Naive thymus-derived CD4-positive, alpha-beta T cell (primary cell): ENCODE data around the gene STEAP2. TPM values are rescaled to one million over a fixed set of nuclear protein-coding genes. Genes with fewer than 3 reads are reported as not detected.

Experiments used
- ATAC-seq: fragments of 150-1000 bp; cut with Tn5 transposase; 2 replicates; pipeline ENCODE4 v1.10.0; 2021; ENCODE audit warnings: mild to moderate bottlenecking, moderate library complexity
- CTCF ChIA-PET: fragments of 350-600 bp; sonication (Branson Sonifier 250); formaldehyde crosslinking; loops from one replicate; lab custom pipeline; 2021; ENCODE audit warnings: antibody characterized with exemption; lab: Charles Lee
- POLR2A ChIA-PET: fragments of 350-600 bp; sonication (Branson Sonifier 250); formaldehyde crosslinking; loops from one replicate; lab custom pipeline; 2021; ENCODE audit warnings: antibody characterized with exemption, inconsistent platforms; lab: Charles Lee
- DNase-seq, 9 donors: peaks; one replicate each; pipeline versions ENCODE4 v3.0.0 to v3.0.0-alpha.2; 2020 to 2022; ENCODE audit warnings: mixed read lengths in 1 of 9
- H3K27ac ChIP-seq: one replicate; pipeline ENCODE4 v1.7.0; 2013; ENCODE audit warnings: mild to moderate bottlenecking, low read depth, low read length, moderate library complexity
- H3K27me3 ChIP-seq, 2 donors: one replicate each; pipeline ENCODE4 v1.7.0; 2013; ENCODE audit warnings: low read length in 2 of 2, mild to moderate bottlenecking in 2 of 2, moderate library complexity in 2 of 2; ENCODE audit not compliant: control insufficient read depth in 2 of 2, insufficient read depth in 2 of 2
- H3K36me3 ChIP-seq, 3 experiments: 1 replicate in 2 of 3; 2 replicates in 1 of 3; pipeline ENCODE4 v1.7.0; 2013; ENCODE audit warnings: low read length in 3 of 3, mild to moderate bottlenecking in 3 of 3, moderate library complexity in 1 of 3; ENCODE audit not compliant: insufficient read depth in 3 of 3, control insufficient read depth in 2 of 3
- H3K4me1 ChIP-seq, 2 donors: one replicate each; pipeline ENCODE4 v1.7.0; 2013; ENCODE audit warnings: low read length in 2 of 2, mild to moderate bottlenecking in 2 of 2, moderate library complexity in 1 of 2; ENCODE audit not compliant: control insufficient read depth in 2 of 2, insufficient read depth in 2 of 2
- H3K4me3 ChIP-seq: 2 replicates; pipeline ENCODE4 v1.7.0; 2013; ENCODE audit warnings: mild to moderate bottlenecking, low read length
- H3K9me3 ChIP-seq, 3 experiments: 1 replicate in 2 of 3; 2 replicates in 1 of 3; pipeline ENCODE4 v1.7.0; 2013; ENCODE audit warnings: low read length in 3 of 3; ENCODE audit not compliant: control insufficient read depth in 2 of 3
- H3K27ac Mint-ChIP-seq, 9 donors: one replicate each; pipeline ENCODE4 v1.8.0; 2020 to 2022; ENCODE audit warnings: mixed read lengths in 9 of 9, mild to moderate bottlenecking in 8 of 9, moderate library complexity in 5 of 9, inconsistent platforms in 2 of 9
- H3K27me3 Mint-ChIP-seq, 5 donors: one replicate each; pipeline ENCODE4 v1.8.0; 2021 to 2022; ENCODE audit warnings: mixed read lengths in 5 of 5, mild to moderate bottlenecking in 1 of 5
- H3K36me3 Mint-ChIP-seq, 5 donors: one replicate each; pipeline ENCODE4 v1.8.0; 2020 to 2022; ENCODE audit warnings: mixed read lengths in 5 of 5, mild to moderate bottlenecking in 3 of 5, inconsistent platforms in 1 of 5
- H3K4me1 Mint-ChIP-seq, 7 donors: one replicate each; pipeline ENCODE4 v1.8.0; 2020 to 2022; ENCODE audit warnings: mixed read lengths in 7 of 7, mild to moderate bottlenecking in 3 of 7, inconsistent platforms in 1 of 7
- H3K4me3 Mint-ChIP-seq, 10 donors: one replicate each; pipeline ENCODE4 v1.8.0; 2020 to 2022; ENCODE audit warnings: mild to moderate bottlenecking in 10 of 10, mixed read lengths in 10 of 10, moderate library complexity in 6 of 10, inconsistent platforms in 2 of 10
- H3K9me3 Mint-ChIP-seq, 11 donors: one replicate each; pipeline ENCODE4 v1.8.0; 2020 to 2022; ENCODE audit warnings: mixed read lengths in 11 of 11, mild to moderate bottlenecking in 4 of 11, inconsistent platforms in 1 of 11, moderate library complexity in 1 of 11
- intact Hi-C, 2 donors: fragments of 100-400 bp; cut with micrococcal nuclease; formaldehyde crosslinking; loops; one replicate each; pipeline ENCODE4 v1.15.1; 2023
- polyA plus RNA-seq, 2 donors: library from polyadenylated mRNA; unstranded; fragments of 300-500 nt; fragmentation: Illumina TruSeq; gene quantifications; one replicate each; pipeline ENCODE4 v1.2.3, GENCODE V29; 2021
- total RNA-seq, 6 experiments: library from RNA in 5 of 6; stranded (reverse) in 5 of 6; gene quantifications; 1 replicate in 5 of 6; 2 replicates in 1 of 6; pipeline ENCODE4 v1.2.3 and lab custom pipeline; 2021 to 2026

The STEAP2 gene
- total and polyA plus RNA-seq, 7 experiments from 2014 or later: 0.05 TPM; not detected in 6

- Histone ChIP-seq H3K27me3 (no peaks in the 10 kb centered on the region), H3K36me3 (no peaks in the 10 kb centered on the region), H3K27ac (no peak overlapping the region), H3K4me3 (no peak overlapping the region), H3K4me1 (no peaks in the 10 kb centered on the region), H3K9me3 (no peaks in the 10 kb centered on the region)
- no peak for DNase-seq
- H3K4me3 Mint-ChIP-seq: no peak overlapping the region
- no peaks in the 10 kb centered on the region for H3K36me3 Mint-ChIP-seq
- H3K27me3 Mint-ChIP-seq: peaks cover 12 to 28% (median 19%) of the 10 kb centered on the region in 5 donors
- H3K27ac Mint-ChIP-seq: no peak overlapping the region
- H3K4me1 Mint-ChIP-seq: peaks cover 0 to 2% (median under 1%) of the 10 kb centered on the region in 7 donors
- ChIA-PET CTCF (no interaction called here), POLR2A (no interaction called here)
- peaks cover 0 to 7% (median 0%) of the 10 kb centered on the region in 11 donors for H3K9me3 Mint-ChIP-seq
- no peak for ATAC-seq
- intact Hi-C loops: no loop called here
Measured at GRCh38 chr7:90216080-90216674, 4.6 kb downstream of the STEAP2 start.

DNA sequence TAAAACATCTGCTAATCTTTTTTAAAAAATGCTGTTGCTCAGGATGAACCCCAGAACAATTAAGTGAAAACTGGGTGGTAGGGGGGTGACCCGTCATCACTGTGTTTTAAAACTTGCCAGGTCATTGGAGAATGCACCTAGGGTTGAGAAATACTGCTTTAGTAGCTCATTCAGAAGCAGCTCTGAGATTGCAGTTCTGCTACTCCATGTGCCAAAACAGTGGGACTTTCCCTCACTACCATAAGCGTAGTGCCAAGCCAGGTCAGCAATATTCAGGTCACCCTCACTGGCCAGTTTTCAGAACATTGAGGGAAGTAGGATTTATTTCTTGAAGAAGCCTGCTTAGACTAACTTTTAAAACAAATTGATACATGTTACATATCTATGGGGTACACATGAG lies 5.2 kb downstream of the STEAP2 start:
- POLR2A ChIA-PET: no interaction called here
- no peak for DNase-seq
- H3K27me3 ChIP-seq: no peaks in the 10 kb centered on the region
- CTCF ChIA-PET: no interaction called here
- Mint-ChIP-seq H3K4me3 (no peak overlapping the region), H3K4me1 (no peaks in the 10 kb centered on the region), H3K9me3 (peaks cover 0 to 7% (median 0%) of the 10 kb centered on the region in 11 donors), H3K27me3 (peaks cover 10 to 29% (median 22%) of the 10 kb centered on the region in 5 donors), H3K36me3 (no peaks in the 10 kb centered on the region), H3K27ac (no peak overlapping the region)
- no peak overlapping the region for H3K27ac ChIP-seq
- no peaks in the 10 kb centered on the region for H3K9me3 ChIP-seq
- no peak overlapping the region for H3K4me3 ChIP-seq
- intact Hi-C loops: no loop called here
- no peaks in the 10 kb centered on the region for H3K4me1 ChIP-seq
- no peaks in the 10 kb centered on the region for H3K36me3 ChIP-seq
- no peak for ATAC-seq

- intact Hi-C loops: no loop called here
- H3K27me3 Mint-ChIP-seq: peaks cover 18 to 58% (median 40%) of the 10 kb centered on the region in 5 donors
- DNase-seq (no peak), ATAC-seq (no peak)
- H3K9me3 ChIP-seq: no peaks in the 10 kb centered on the region
- H3K9me3 Mint-ChIP-seq: peaks cover 0 to 7% (median 0%) of the 10 kb centered on the region in 11 donors
- H3K4me3 ChIP-seq: no peak overlapping the region
- POLR2A ChIA-PET: no interaction called here
- H3K4me1 ChIP-seq: no peaks in the 10 kb centered on the region
- CTCF ChIA-PET: no interaction called here
- H3K27ac Mint-ChIP-seq: no peak overlapping the region
- no peaks in the 10 kb centered on the region for H3K27me3 ChIP-seq
- H3K4me1 Mint-ChIP-seq: no peaks in the 10 kb centered on the region
- no peak overlapping the region for H3K4me3 Mint-ChIP-seq
- no peaks in the 10 kb centered on the region for H3K36me3 Mint-ChIP-seq
- H3K36me3 ChIP-seq: no peaks in the 10 kb centered on the region
- no peak overlapping the region for H3K27ac ChIP-seq
Measured at GRCh38 chr7:90222390-90222789, 10.8 kb downstream of the STEAP2 start.

DNA sequence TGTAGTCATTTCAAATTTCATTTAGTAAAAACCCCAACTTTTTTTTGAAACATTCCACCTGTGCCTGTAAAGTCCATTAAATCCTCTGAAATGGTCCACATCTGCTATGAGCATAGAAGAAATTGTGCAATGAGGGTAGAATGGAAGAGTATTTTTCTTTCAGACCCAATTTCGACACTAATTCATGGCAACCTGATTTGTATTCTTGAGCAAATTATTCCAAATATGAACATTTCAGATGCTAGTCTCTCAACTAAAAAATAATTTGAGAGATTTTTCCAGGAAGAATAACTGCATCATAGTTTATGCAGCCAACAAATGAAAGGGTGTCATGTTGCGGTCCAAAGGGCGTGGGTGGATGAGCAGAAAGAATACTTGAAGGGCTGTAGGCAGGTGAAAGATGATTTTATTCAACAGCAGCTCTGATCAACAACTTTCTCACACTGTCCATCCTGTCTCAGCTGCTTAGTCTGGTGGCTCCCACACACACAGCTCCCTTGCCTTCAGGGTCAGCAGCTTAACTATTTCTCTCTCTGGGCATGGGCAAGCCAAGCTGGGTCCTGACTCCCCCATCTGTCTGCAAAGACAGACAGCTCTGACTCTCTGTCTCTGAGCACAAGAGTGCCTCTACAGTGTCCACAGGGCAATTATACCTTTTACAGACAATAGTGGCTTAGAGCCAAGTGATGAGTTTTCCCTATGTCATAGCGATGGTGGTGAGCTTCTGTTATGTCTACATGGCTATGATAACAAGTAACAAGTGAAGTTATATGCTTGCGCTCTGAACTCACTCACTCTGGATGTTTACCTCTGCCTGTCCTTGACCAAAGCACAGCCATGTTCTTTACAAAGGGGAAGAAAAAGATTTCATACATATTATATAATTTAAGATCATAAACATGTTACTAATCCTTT lies 11.5 kb downstream of the STEAP2 start:
- POLR2A ChIA-PET: no interaction called here
- Histone ChIP-seq H3K4me1 (no peaks in the 10 kb centered on the region), H3K27ac (no peak overlapping the region), H3K27me3 (no peaks in the 10 kb centered on the region), H3K4me3 (no peak overlapping the region), H3K36me3 (no peaks in the 10 kb centered on the region), H3K9me3 (no peaks in the 10 kb centered on the region)
- intact Hi-C loops: no loop called here
- DNase-seq (no peak), ATAC-seq (no peak)
- Mint-ChIP-seq H3K4me3 (no peak overlapping the region), H3K9me3 (peaks cover 0 to 7% (median 0%) of the 10 kb centered on the region in 11 donors), H3K4me1 (no peaks in the 10 kb centered on the region), H3K27ac (no peak overlapping the region), H3K36me3 (no peaks in the 10 kb centered on the region), H3K27me3 (peaks cover 15 to 57% (median 43%) of the 10 kb centered on the region in 5 donors)
- CTCF ChIA-PET: no interaction called here

DNA sequence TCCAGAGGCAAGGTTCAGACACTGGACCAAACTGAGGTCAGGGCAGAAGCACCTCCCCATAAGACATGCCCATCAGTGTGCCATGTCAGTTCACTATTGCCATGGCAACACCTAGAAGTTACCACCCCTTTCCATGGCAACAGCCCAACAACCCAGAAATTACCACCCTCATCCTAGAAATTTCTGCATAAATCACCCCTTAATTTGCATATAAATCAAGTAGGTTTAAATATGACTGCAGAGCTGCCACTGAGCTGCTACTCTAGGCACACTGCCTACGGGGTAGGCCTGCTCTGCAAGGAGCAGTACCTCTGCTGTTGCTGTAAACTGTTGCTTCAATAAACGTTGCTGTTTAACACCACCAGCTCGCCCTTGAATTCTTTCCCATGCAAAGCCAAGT lies 12.7 kb downstream of the STEAP2 start:
- Mint-ChIP-seq H3K27me3 (peaks cover 20 to 57% (median 48%) of the 10 kb centered on the region in 5 donors), H3K36me3 (no peaks in the 10 kb centered on the region), H3K9me3 (no peaks in the 10 kb centered on the region), H3K4me3 (no peak overlapping the region), H3K4me1 (no peaks in the 10 kb centered on the region), H3K27ac (no peak overlapping the region)
- H3K4me3 ChIP-seq: no peak overlapping the region
- H3K36me3 ChIP-seq: no peaks in the 10 kb centered on the region
- H3K4me1 ChIP-seq: no peaks in the 10 kb centered on the region
- intact Hi-C loops: no loop called here
- DNase-seq (no peak), ATAC-seq (no peak)
- CTCF ChIA-PET: no interaction called here
- no peaks in the 10 kb centered on the region for H3K27me3 ChIP-seq
- H3K9me3 ChIP-seq: no peaks in the 10 kb centered on the region
- POLR2A ChIA-PET: no interaction called here
- no peak overlapping the region for H3K27ac ChIP-seq

- peaks cover 24 to 52% (median 48%) of the 10 kb centered on the region in 5 donors for H3K27me3 Mint-ChIP-seq
- H3K4me3 Mint-ChIP-seq: no peak overlapping the region
- DNase-seq: no peak
- ATAC-seq: no peak
- no peaks in the 10 kb centered on the region for H3K4me1 Mint-ChIP-seq
- H3K36me3 Mint-ChIP-seq: no peaks in the 10 kb centered on the region
- H3K9me3 Mint-ChIP-seq: no peaks in the 10 kb centered on the region
- Histone ChIP-seq H3K36me3 (no peaks in the 10 kb centered on the region), H3K4me1 (no peaks in the 10 kb centered on the region), H3K27me3 (no peaks in the 10 kb centered on the region), H3K4me3 (no peak overlapping the region), H3K27ac (no peak overlapping the region), H3K9me3 (no peaks in the 10 kb centered on the region)
- no peak overlapping the region for H3K27ac Mint-ChIP-seq
- POLR2A ChIA-PET: interaction anchor here (0.6 kb wide), 1 partner anchor 184 kb away, joined by 4 read pairs; no protein-coding TSS in a partner anchor
- CTCF ChIA-PET: no interaction called here
- intact Hi-C loops: no loop called here
Measured at GRCh38 chr7:90225181-90225580, 13.6 kb downstream of the STEAP2 start.
